KMS-11 (cell line): ENCODE data around the gene AMFR.

Experiments
- H2AFZ ChIP-seq: fragments of 200-600 bp; sonication (generic); 2 replicates; pipeline ENCODE4 v1.6.1; 2016; ENCODE audit warnings: antibody characterized with exemption, mixed run types, low read depth
- H3K27ac ChIP-seq: fragments of 200-600 bp; sonication (generic); 2 replicates; pipeline ENCODE4 v1.6.1; 2016; ENCODE audit warnings: mild to moderate bottlenecking, mixed run types
- H3K27me3 ChIP-seq: fragments of 200-600 bp; sonication (generic); 2 replicates; pipeline ENCODE4 v1.6.1; 2017; ENCODE audit warnings: mild to moderate bottlenecking, low read depth, mixed run types, moderate library complexity; ENCODE audit not compliant: insufficient read depth
- H3K36me3 ChIP-seq: fragments of 200-600 bp; sonication (generic); 2 replicates; pipeline ENCODE4 v1.6.1; 2017; ENCODE audit warnings: mild to moderate bottlenecking, mixed run types; ENCODE audit not compliant: insufficient read depth
- H3K4me1 ChIP-seq: fragments of 200-600 bp; sonication (generic); 2 replicates; pipeline ENCODE4 v1.6.1; 2016; ENCODE audit warnings: mild to moderate bottlenecking, low read depth, mixed run types; ENCODE audit not compliant: poor library complexity, severe bottlenecking
- H3K4me2 ChIP-seq: fragments of 200-600 bp; sonication (generic); 2 replicates; pipeline ENCODE4 v1.7.0; 2016; ENCODE audit warnings: mild to moderate bottlenecking, mixed run types
- H3K4me3 ChIP-seq: fragments of 200-600 bp; sonication (generic); IDR thresholded peaks from 2 replicates; pipeline ENCODE4 v1.6.1; 2017; ENCODE audit warnings: low read depth, low read length, mixed read lengths; ENCODE audit not compliant: insufficient read depth
- H3K79me2 ChIP-seq: fragments of 200-600 bp; sonication (generic); 2 replicates; pipeline ENCODE4 v1.6.1; 2016; ENCODE audit warnings: low read depth, mixed run types; ENCODE audit not compliant: insufficient read depth
- H3K9ac ChIP-seq: fragments of 200-600 bp; sonication (generic); 2 replicates; pipeline ENCODE4 v1.6.1; 2016; ENCODE audit warnings: mild to moderate bottlenecking, mixed run types
- H4K20me1 ChIP-seq: fragments of 200-600 bp; sonication (generic); 2 replicates; pipeline ENCODE4 v1.6.1; 2016; ENCODE audit warnings: mild to moderate bottlenecking, mixed run types; ENCODE audit not compliant: insufficient read depth
- TF ChIP-seq, protein P1 (sequence below): fragments of 200-600 bp; sonication (generic); conservative IDR thresholded peaks from 2 replicates; pipeline ENCODE4 v1.6.1; 2017; ENCODE audit warnings: low read depth, mild to moderate bottlenecking, antibody characterized with exemption, low read length, moderate library complexity, mixed read lengths

AMFR gene

DNA sequence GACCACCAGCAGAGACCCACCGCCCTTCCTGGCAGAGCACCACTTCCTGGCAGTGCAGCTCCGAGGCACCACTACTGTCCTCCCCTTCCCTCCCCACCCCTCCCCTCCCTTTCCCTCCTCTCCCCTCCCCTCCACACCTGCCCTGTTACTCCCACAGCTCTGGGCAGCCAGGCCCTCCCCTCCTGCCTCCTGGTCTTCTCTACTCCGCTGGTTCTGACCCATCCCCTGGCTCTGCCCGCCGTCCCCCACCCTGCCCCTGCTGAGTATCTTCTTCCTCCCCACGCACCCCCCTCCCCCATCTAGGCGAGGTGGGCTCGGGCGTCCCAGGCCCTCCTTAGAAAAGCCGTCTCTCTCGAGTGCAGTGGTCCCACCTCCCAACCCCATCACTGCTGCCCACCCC is 77.7 kb downstream of the AMFR start:
- no peak overlapping the region for H3K4me3 ChIP-seq
- no peak overlapping the region for H2AFZ ChIP-seq
- no peaks in the 10 kb centered on the region for H3K79me2 ChIP-seq
- no peak overlapping the region for H3K9ac ChIP-seq
- no peaks in the 10 kb centered on the region for H3K36me3 ChIP-seq
- H3K27me3 ChIP-seq: no peaks in the 10 kb centered on the region
- no peak overlapping the region for H3K4me2 ChIP-seq
- H4K20me1 ChIP-seq: no peaks in the 10 kb centered on the region
- H3K4me1 ChIP-seq: no peaks in the 10 kb centered on the region
- TF ChIP-seq, protein P1, sequence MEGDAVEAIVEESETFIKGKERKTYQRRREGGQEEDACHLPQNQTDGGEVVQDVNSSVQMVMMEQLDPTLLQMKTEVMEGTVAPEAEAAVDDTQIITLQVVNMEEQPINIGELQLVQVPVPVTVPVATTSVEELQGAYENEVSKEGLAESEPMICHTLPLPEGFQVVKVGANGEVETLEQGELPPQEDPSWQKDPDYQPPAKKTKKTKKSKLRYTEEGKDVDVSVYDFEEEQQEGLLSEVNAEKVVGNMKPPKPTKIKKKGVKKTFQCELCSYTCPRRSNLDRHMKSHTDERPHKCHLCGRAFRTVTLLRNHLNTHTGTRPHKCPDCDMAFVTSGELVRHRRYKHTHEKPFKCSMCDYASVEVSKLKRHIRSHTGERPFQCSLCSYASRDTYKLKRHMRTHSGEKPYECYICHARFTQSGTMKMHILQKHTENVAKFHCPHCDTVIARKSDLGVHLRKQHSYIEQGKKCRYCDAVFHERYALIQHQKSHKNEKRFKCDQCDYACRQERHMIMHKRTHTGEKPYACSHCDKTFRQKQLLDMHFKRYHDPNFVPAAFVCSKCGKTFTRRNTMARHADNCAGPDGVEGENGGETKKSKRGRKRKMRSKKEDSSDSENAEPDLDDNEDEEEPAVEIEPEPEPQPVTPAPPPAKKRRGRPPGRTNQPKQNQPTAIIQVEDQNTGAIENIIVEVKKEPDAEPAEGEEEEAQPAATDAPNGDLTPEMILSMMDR: no peak
- no peak overlapping the region for H3K27ac ChIP-seq

DNA sequence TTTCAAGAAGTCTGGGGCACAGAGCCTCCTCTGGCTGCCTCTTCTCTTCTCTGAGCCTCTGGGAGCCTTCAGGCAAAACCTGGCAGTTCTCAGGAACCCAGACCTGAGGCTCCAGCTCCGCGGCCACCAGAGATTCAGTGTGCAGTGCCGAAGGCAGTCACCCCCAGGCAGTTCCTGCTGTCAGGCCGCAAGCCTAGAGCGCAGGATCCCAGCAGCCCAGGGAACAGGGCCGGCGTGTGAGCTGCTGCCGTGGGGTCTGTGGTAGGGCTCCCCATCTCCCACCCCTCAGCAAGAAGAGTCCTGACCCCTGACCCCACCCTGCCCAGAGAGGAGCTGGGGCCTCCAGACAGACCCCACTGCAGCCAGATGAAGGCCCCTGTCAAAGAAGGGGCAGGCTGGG is 78.2 kb downstream of the AMFR start:
- H3K4me1 ChIP-seq: no peaks in the 10 kb centered on the region
- H3K36me3 ChIP-seq: no peaks in the 10 kb centered on the region
- no peaks in the 10 kb centered on the region for H3K79me2 ChIP-seq
- no peak overlapping the region for H3K4me2 ChIP-seq
- no peaks in the 10 kb centered on the region for H3K27me3 ChIP-seq
- TF ChIP-seq, protein P1: no peak
- H3K9ac ChIP-seq: no peak overlapping the region
- no peak overlapping the region for H3K4me3 ChIP-seq
- H2AFZ ChIP-seq: no peak overlapping the region
- no peak overlapping the region for H3K27ac ChIP-seq
- H4K20me1 ChIP-seq: no peaks in the 10 kb centered on the region

DNA sequence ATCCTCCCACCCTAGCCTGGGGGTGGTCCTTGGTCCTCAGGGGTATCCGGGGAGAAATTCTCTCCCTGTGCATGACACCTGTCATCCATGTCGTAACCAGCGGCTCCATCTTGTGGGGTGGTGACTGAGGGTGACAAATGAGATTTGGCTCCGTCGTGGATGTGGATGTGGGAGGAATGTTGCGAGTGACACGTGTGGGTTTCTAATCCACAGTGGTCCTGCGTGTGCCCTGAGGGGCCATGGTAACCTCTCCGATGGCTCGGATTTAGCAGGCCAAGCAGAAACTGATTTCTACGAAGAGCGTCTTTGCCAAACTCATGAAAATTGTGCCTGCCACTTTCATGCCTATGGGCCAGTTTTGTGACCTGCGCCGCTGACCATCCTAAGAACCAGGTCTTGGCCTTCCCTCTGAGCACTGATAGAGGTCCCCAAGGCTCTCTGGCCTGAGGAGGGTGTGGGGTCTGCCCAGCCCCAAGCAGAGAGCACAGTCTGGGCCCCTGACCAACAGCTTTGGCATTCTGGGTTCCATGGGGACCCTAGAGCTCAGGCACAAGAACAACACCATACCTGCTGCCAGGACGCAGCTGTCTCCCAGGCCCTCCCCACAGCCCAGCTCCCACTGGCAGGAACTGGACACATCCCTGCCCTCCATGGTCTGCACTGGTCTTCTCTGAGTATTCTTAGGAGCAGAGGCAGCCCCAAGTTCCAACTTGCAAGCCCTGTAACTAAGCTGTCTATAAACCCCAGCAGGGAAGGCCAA is 79.0 kb downstream of the AMFR start:
- Histone ChIP-seq H4K20me1 (no peaks in the 10 kb centered on the region), H3K36me3 (no peaks in the 10 kb centered on the region), H3K9ac (no peak overlapping the region), H3K4me1 (no peaks in the 10 kb centered on the region), H3K27ac (no peak overlapping the region), H3K4me2 (no peak overlapping the region), H3K79me2 (no peaks in the 10 kb centered on the region), H2AFZ (no peak overlapping the region), H3K27me3 (no peaks in the 10 kb centered on the region), H3K4me3 (no peak overlapping the region)
- TF ChIP-seq, protein P1: no peak

DNA sequence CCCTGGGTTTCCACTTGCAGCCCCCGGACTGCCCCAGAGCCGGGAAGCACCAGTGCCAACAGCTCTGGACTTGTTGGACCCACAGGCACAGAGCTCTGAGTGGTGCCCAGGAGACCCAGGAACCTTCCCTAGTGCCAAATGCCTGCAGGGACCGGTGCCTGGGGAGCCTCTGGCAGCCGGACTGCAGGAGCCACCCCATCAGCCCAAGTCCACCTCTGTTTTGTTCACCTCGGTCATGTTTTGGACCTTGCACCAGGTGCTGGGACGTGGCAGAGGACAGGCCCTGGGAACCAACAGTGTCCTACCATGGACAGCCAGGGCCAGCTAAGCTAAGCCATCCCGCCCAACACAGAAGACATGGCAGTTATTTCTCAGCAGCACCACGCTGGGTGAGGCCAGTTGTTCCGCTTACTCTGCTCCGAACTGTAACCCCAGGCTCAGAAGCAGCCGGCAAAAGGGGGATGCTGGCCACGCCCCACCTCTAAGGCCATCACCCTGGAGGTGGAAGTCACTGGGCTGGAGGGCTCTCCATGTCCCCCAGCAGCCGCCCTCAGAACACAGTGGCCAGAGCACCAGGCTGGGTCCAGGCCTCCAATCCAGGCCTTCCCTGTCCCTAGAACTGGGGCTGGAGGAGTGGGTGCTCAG is 79.8 kb downstream of the AMFR start:
- H3K4me1 ChIP-seq: no peaks in the 10 kb centered on the region
- H2AFZ ChIP-seq: no peak overlapping the region
- no peaks in the 10 kb centered on the region for H4K20me1 ChIP-seq
- H3K36me3 ChIP-seq: no peaks in the 10 kb centered on the region
- TF ChIP-seq, protein P1: no peak
- no peaks in the 10 kb centered on the region for H3K79me2 ChIP-seq
- H3K4me3 ChIP-seq: no peak overlapping the region
- H3K27ac ChIP-seq: no peak overlapping the region
- no peaks in the 10 kb centered on the region for H3K27me3 ChIP-seq
- H3K9ac ChIP-seq: no peak overlapping the region
- H3K4me2 ChIP-seq: no peak overlapping the region
